Left ventricle myocardium inferior (tissue), 1 donor: ENCODE data around the gene CELF2. TPM values are rescaled to one million over a fixed set of nuclear protein-coding genes. Genes with fewer than 3 reads are reported as not detected.

Source experiments
- DNase-seq: peaks from one replicate; pipeline ENCODE4 v3.0.0-alpha.2; 2020
- H3K27ac ChIP-seq: fragments of 200-600 bp; replicated peaks from 2 replicates; pipeline ENCODE4 v1.8.0; 2021
- H3K27me3 ChIP-seq: fragments of 200-600 bp; 2 replicates; pipeline ENCODE4 v1.8.0; 2021; ENCODE audit warnings: low read depth
- H3K36me3 ChIP-seq: fragments of 200-600 bp; 2 replicates; pipeline ENCODE4 v1.8.0; 2021
- H3K4me1 ChIP-seq: fragments of 200-600 bp; 2 replicates; pipeline ENCODE4 v1.8.0; 2021
- H3K4me3 ChIP-seq: fragments of 200-600 bp; 2 replicates; pipeline ENCODE4 v1.8.0; 2021; ENCODE audit warnings: mild to moderate bottlenecking, moderate library complexity
- H3K9me3 ChIP-seq: fragments of 200-600 bp; replicated peaks from 2 replicates; pipeline ENCODE4 v1.8.0; 2021
- intact Hi-C: fragments of 100-400 bp; cut with micrococcal nuclease; formaldehyde crosslinking; loops from one replicate; pipeline ENCODE4 v1.11.0; 2022
- total RNA-seq: library from RNA; stranded (reverse); fragmentation: NEBNext Ultra II Directional; extraction: Animal tissue kit (Norgen Biotek cat#: 25700); gene quantifications from one replicate; pipeline ENCODE4 v1.2.1, GENCODE V29; 2021
- TF ChIP-seq, protein P1 (sequence below): fragments of 200-600 bp; IDR thresholded peaks from 2 replicates; pipeline ENCODE4 v1.8.0; 2021; ENCODE audit warnings: antibody characterized with exemption, mild to moderate bottlenecking, borderline replicate concordance
- donor health status: DM: no; HTN: yes; CAD: no; lungs with severe emphysema.

Gene CELF2
- total RNA-seq, 1 donor from 2014 or later: 74.9 TPM

DNA sequence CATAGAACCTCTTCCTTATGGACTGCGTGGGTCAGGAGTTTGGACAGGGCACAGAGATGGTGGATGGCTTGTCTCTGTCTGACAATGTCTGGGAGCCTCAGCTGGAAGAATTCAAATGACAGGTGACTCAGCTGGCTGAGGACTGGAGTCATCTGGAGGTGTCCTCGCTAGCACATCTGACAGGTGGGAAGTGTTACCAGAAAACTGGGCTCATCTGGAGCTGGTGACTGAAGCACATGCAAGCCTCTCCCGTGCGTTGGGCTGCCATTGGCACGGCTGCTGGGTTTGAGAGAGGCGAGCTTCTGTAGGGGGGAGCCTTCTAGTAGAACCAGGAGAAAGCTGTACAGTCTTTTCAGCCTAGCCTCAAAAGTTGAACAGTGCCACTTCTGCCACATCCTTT, 71.0 kb downstream of the CELF2 start:
- Histone ChIP-seq H3K36me3 (no peaks in the 10 kb centered on the region), H3K9me3 (no peaks in the 10 kb centered on the region), H3K4me3 (no peak overlapping the region), H3K4me1 (peaks cover 67% of the 10 kb centered on the region), H3K27me3 (no peaks in the 10 kb centered on the region), H3K27ac (peak overlapping the region; percentile 69)
- TF ChIP-seq, protein P1, sequence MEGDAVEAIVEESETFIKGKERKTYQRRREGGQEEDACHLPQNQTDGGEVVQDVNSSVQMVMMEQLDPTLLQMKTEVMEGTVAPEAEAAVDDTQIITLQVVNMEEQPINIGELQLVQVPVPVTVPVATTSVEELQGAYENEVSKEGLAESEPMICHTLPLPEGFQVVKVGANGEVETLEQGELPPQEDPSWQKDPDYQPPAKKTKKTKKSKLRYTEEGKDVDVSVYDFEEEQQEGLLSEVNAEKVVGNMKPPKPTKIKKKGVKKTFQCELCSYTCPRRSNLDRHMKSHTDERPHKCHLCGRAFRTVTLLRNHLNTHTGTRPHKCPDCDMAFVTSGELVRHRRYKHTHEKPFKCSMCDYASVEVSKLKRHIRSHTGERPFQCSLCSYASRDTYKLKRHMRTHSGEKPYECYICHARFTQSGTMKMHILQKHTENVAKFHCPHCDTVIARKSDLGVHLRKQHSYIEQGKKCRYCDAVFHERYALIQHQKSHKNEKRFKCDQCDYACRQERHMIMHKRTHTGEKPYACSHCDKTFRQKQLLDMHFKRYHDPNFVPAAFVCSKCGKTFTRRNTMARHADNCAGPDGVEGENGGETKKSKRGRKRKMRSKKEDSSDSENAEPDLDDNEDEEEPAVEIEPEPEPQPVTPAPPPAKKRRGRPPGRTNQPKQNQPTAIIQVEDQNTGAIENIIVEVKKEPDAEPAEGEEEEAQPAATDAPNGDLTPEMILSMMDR: no peak
- intact Hi-C loops: no loop called here
- no peak for DNase-seq

DNA sequence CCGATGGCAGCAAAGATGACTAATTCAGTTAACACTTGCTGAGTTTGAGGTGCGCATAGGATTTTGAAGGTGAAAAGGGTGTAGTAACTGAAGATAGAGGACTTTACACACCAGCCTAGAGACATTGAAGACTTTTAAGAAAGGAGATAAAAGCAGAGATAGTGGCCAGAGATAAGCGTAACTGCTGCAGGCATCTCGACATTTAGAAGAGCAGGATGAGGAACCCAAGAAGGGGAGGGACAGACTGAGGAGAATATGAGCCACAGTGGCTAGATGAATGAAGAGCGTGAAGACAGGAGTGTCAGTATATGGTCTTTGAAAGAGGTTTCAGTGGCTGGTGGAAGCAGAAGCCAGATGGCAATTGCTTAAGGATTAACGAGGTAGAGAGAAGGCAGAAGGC, 71.6 kb downstream of the CELF2 start:
- H3K9me3 ChIP-seq: no peaks in the 10 kb centered on the region
- TF ChIP-seq, protein P1: no peak
- no peaks in the 10 kb centered on the region for H3K36me3 ChIP-seq
- H3K27ac ChIP-seq: no peak overlapping the region
- H3K4me1 ChIP-seq: peaks cover 67% of the 10 kb centered on the region
- intact Hi-C loops: no loop called here
- no peaks in the 10 kb centered on the region for H3K27me3 ChIP-seq
- no peak for DNase-seq
- no peak overlapping the region for H3K4me3 ChIP-seq

DNA sequence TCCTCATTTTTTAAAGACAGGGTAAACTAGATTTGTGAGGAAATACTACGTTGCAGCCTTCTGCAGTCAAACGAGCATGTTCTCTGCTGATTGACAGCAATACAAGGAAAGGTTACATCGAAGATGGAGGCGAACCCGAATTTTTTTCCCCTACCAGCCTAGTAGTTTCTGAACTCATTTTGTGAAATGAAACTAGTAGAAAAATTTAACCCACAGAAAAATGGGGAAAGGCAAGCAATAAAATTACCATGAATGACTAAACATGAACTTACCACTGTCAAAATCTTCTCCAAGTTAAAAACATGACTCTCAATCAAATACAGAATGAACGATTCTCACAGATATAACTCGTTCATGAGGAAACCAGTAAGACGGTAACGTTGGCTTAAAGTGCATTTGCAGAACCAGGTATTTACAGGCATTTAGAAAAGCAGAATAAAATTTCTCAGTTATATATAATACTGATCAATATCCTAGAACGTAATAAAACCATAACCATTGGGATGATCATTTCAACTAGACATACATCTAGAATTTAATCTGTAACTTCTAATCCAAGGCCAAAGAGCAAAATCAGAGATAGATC, 73.9 kb downstream of the CELF2 start:
- Histone ChIP-seq H3K27ac (no peak overlapping the region), H3K36me3 (no peaks in the 10 kb centered on the region), H3K4me3 (no peak overlapping the region), H3K9me3 (no peaks in the 10 kb centered on the region), H3K4me1 (peaks cover 63% of the 10 kb centered on the region), H3K27me3 (no peaks in the 10 kb centered on the region)
- no peak for DNase-seq
- TF ChIP-seq, protein P1: no peak
- intact Hi-C loops: no loop called here

DNA sequence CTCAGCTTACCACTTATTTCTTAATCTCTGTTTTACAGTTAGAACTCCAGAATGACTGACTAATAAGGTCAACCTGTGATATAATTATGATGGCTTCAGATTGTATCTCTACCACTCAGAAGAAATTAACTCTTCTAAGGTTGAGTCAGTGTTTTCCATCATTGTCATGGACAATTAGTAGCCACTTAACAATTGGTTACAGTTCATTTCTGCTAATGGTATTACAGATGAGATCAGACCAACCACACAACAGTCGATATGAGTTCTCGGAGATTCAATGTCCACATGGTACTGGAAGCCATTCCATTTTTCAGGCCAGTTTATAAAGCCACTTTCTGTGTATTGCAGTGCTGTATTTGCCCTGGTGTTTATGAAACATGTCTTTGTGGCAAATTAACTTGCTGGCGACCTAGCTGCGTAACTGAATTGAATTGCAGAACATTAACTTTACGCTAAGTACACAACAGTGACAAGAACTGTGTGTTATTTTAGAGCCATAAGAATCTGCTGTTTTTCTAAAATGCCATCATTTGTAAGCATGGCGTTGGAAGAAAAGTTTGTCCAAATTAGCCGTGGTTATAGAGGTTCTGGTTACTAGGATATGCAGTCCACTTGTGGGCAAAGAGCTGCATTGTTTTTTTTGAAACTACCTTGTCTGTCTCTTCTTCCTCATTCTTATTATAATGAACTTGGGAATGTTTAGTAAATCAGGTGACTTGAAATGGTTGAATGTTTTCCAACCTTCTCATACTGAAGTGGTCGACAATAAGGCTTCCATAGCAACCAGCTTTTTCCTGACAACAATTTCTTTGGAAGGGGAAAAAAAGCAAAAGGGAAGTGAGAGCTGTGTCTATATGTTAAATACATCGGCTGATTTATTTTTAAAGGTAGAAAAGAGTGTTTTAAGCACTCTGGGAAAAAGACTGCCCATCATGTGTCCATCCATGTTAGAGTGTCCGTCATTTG, 76.4 kb downstream of the CELF2 start:
- H3K4me3 ChIP-seq: no peak overlapping the region
- H3K27me3 ChIP-seq: no peaks in the 10 kb centered on the region
- H3K4me1 ChIP-seq: peaks cover 64% of the 10 kb centered on the region
- no peak overlapping the region for H3K27ac ChIP-seq
- intact Hi-C loops: no loop called here
- H3K9me3 ChIP-seq: no peaks in the 10 kb centered on the region
- DNase-seq: no peak
- TF ChIP-seq, protein P1: no peak
- no peaks in the 10 kb centered on the region for H3K36me3 ChIP-seq

DNA sequence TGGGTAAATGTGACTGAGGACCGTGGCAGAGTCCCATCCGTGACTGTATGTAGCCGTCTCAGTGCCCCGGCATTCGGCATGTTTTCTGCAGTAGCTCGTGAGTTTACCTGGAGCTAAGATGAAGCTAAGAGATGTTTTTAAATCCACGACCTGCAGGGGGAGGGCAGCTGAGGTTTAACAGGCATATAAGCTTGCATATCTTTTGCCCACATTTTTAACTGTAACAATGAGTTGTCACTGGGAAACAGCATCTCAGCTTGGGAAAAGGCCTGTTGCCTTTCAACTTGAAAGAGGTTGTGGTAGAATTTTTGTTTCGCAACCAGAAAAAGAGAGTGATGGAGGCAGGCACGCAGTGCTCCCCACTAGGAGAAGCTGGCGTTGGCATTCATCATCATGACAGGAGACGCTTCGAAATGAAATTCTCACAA, 77.7 kb downstream of the CELF2 start:
- H3K27ac ChIP-seq: no peak overlapping the region
- intact Hi-C loops: no loop called here
- no peaks in the 10 kb centered on the region for H3K27me3 ChIP-seq
- no peak for DNase-seq
- H3K4me1 ChIP-seq: peaks cover 68% of the 10 kb centered on the region
- H3K36me3 ChIP-seq: no peaks in the 10 kb centered on the region
- TF ChIP-seq, protein P1: no peak
- H3K4me3 ChIP-seq: no peak overlapping the region
- H3K9me3 ChIP-seq: no peaks in the 10 kb centered on the region
